Non-pigmented ciliary epithelial cell (primary cell): ENCODE results near the gene ALDH1A3.

Experiments used
- DNase-seq: peaks from one replicate; pipeline ENCODE4 v3.0.0-alpha.2; 2010; ENCODE audit warnings: low read depth

ALDH1A3 gene

DNA sequence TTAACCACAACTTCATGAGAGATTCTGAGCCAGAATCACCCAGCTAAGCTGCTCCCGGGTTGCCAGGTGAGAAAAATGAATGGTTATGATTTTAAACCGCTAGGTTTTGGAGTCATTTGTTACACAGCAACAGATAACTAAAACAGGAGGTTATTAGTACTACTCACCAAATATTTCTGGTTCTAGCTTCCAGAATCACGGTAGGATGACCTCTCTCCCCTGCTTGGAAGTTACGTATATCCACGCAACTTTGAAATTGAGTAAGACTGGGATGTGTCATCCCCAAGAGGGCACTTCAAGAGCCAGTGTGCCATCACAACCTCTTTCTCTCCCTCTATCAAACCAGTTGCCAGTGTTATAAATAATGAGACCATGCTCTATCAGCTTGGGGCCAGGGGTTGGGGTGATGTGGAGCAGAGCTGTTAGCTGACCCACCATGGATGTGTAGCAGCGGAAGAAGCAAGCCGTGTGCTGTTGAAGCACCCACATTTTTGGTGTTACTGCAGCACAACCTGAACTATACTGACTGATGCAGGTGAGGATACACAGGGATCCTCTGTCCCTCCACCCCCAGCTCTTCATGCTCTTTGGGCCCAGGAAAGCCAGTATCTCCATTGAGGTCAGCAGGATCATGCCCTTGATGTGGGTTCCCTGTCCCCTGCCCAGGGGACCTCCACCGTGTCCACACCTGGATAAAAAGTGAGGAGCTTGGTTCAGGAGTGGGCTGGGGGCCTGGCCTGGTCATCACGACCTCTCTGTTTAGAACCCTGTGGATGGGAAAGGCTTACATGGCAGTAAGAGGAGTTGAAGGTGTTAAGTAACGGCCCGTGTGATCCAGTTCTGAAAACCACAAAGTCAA is 19.4 kb upstream of the ALDH1A3 start:
- no peak for DNase-seq

DNA sequence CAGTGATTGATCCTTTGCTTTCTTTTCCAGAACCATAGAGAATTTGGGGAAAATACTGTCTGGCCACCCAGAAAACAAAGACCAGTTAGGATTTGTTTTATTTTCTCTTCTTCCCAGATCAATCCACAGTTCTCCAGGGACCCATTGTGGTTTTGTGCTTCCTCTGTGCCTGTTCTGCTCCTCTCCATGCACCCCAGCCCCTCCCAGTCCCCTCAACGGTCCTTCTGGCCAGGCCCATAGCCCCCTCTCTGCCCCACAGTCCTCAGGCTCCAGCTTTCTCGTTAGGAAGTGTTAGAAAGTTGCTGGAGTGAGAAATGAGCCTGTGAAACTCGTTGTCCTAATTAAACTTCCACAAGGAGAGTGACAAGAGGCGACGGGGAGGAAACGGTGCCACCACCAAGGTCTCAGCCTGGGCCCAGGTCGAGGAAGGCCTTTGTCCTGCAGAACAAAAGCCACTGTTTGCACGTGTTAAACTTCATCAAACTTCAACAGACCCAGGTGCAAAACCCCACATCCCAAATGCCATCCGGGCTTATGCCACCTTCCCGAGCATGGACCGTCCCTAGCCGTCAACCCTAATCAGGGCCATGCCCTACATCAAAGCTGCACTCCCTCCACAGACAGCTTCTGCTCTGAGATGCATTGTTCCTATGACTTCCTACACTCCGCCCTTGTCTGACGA is 18.7 kb upstream of the ALDH1A3 start:
- no peak for DNase-seq

DNA sequence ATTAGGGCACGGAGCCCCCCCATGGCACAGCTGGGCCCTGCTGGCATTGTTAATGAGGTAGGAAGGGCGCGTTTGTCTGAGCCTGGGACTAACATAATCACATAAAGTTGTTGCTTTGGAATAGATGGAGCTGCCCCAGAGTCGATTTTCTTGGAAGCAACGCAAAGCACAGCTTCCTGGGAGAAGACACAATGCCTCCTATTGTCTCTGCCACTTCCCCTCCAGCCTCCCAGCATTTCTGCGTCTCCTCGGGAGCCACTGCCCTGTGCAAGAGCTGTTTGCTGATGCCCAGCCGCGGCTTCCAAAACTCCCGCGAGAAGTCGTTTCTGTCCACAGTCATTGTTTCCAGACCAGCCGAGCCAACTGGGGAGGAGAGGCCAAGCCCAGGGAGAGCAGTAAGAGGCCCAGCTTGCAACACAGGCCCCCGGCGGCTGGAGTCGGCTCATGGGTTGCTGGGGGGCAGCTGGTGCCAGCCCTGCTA is 18.1 kb upstream of the ALDH1A3 start:
- DNase-seq = no peak

DNA sequence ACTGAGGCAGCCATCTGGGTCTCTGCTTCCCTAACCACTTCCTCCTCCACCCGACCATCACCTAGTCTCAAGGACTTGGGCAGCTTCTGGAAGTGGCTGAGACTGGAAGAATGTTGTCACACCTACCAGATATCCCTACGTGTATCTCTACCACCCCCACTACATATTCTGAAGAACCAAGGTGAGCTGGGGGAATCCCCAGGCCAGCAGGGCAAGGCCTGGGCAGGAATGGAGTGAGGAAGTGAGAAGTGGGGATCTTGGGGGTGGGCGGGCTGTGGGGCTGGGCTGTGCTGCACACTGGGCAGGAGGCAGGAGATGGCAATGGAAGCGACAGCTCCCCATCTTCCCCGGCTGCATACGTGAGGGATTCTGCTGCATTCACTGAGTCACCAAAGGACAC is 17.5 kb upstream of the ALDH1A3 start:
- DNase-seq = no peak

DNA sequence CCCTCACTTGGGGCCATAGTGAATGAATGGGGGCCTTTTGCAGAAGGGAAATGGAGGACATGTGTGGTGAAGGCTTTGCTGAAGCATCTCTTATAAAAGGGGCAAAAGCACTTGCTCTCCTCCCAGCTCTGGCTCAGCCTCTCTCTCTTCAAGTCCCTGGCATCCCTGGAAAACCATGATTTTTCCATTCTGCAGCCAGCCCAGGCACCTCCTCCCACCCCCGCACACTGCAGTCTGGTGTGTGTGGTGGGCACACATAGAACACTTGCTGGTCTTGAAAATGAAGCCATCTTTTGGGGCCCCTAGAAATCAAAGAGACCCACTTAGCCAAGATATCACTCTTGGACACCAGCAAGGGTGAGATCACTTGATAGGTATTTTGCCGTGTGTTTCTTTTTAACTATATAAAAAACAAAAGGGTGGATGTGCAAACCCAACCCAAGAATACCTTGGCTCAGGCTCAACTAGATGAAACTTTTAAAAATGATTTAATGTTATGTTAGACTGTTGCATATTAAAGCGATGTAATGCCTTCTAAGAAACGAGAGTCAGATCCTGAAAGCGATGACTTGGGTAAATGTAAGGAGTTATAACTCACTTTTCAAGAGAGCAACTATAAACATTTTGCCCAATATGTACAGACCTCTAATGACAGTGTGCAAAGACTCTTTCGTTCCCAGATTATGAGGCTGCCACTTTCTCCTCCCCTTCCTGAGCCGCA is 16.4 kb upstream of the ALDH1A3 start:
- no peak for DNase-seq

DNA sequence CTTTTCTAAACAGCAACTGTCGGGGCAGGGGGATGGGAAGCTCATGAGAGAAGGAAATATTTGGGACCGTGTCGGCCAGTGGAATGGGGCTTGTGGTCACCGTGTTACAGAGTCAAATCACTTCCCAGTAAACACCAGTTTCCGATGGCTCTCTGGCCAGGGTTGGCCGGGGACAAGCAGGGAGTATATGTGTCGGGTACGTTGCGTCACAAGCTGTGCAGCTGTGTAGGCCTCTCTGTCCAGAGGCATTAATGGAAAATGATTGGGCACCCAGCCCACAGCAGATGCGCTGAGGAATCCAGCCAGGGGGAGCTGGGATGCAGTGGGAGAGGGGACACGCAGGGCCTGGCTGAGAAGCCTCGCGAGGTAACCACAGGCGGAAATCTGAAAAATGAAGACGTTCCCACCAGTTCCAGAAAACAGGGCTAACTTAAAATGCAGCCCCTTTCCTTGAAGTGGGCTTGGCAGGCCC is 15.8 kb upstream of the ALDH1A3 start:
- DNase-seq = peak; percentile 18

DNA sequence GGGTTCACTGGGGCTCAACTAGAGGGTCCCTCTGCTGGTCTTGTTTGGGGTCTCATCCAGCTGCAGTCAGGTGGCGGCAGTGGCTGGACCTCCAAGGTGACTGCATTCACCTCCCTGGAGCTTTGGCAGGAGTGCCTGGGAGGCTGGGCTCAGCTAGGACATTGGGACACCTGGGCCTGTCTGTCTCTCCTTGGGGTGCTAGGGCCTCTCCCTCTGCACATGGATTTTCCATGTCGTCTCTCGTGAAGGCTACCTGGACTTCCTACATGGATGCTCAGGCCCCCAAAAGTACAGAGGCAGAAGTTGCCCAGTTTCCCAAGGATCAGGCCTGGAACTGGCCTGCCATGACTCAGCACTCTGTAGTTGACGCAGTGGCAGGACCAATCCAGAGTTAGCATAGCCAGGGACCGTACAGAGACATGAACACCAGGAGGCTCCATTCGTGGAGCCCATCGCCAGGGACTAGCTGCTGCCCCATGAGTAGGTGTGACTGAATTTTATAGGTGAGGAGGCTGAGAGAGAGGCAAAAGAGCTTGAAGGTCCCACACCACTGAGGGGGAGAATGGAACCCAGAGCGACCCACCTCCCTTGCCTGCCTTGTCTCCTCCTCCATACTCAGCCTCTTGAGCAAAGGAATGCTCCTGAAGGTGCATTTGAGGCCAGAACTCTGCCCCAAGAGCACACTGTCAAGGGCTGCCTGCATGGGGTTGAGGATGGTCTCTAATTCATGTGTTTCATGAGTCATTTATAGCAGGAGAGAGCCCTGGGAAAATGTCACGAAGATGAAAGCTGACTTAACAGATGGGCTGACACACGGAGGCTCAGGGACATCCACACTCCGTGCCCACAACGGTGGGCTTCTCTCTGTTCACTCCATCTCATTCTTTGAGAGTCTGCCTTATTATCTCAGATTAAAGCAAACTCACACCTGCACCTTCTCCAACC is 13.0 kb upstream of the ALDH1A3 start:
- DNase-seq = no peak

DNA sequence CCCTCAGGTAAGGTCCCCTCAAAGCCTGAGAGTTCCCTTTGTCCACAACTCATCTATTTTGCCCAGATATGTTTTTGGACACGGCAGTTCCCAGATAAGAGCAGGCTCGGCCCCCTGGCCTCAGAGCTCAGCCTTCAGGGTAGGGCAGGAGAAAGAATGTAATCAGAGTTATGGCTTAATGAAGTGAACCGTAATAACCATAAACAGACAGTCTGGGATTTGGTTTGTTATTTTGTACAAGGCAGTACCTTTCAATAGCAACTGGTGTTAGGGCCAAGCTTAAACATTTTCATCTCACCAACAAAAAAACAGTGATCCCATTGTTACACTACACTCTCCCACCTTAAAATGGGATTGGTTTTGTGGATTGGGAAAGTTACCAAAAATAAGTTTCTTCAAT is 12.2 kb upstream of the ALDH1A3 start:
- no peak for DNase-seq

DNA sequence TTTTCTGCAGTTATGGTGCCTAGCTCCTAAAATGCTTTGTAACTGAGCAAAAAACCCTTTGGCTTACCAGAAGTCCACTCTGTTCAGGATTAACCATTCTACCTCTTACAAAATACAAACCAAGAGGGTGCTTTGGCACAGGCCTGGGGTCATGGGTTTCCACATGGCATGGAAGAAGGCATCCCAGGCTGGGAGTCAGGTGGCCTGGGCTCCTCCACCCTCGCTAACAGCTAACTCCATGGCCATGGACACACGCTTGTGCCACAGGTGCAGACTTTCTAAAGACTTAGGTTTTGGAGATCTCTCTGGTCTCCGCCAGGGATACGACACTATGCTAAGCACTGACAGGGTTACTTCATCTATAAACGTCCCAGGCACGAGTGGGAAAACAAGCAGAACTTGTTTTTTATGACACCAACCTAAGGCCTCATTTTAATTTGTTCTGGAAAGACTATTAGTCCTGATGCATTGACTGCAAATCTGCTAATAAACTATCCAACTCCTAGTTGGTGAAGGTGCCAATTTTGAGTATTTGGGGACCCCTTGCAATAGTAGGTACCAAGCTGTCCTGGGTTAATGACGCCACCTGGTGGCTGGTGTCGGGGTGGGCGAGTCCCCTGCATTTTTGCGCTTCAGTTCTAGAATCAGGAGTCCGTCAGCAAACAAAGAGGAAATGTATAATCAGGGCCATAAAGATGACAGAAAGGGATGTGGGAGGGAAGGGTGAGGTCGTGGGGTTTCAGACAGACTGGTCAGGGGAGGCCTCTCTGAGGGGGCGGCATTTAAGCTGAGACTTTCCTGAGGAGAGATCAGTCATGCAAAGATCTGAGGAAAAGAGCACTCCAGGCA is 10.3 kb upstream of the ALDH1A3 start:
- DNase-seq = no peak

DNA sequence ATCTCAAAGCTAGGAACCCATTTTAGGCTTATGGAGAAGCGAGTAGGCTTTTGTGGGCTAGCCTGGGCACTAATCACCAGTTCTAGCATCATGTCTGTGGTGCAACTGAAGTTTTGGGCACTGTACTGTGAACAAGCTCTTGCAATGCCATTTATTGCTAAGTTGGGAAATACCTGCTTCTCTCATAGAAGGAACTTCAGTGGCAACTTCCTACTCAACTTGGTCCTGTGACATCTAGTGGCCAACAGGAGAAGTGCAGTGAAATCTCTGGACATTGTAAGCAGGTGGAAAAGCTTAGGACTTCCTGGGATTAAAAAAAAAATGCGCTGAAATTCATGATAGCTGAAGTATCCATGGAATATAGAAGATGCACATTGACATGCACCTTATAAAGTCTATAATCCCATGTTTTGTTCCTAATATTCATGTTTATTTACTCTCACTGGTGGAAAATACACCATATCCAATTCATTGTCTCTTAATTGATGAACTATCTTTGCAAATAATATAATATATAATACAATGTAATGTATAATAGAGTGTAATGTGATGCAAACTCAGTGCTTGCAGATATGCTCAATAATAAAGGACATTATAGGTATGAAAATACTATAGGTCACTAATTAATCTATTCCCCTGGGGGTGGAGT is 6.5 kb upstream of the ALDH1A3 start:
- peak; percentile 65 for DNase-seq

DNA sequence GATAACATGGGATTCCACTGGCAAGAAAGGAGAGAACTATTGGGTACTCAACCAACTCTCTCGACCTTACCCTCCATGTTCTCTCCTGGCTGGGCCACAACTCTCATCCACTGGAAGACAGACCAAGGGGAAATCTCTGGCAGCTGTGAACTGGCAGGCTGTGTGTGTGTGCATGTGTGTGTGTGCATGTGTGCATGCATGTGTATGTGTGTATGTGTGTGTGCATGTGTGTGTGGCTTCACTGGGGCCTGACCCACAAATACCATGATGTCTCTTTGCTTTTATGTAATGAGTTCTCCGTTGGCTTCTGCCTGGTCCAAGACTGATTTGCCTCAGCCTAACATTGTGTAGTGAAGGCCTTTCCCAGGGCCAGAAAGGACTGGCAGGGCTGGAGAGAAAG is 4.1 kb upstream of the ALDH1A3 start:
- no peak for DNase-seq

DNA sequence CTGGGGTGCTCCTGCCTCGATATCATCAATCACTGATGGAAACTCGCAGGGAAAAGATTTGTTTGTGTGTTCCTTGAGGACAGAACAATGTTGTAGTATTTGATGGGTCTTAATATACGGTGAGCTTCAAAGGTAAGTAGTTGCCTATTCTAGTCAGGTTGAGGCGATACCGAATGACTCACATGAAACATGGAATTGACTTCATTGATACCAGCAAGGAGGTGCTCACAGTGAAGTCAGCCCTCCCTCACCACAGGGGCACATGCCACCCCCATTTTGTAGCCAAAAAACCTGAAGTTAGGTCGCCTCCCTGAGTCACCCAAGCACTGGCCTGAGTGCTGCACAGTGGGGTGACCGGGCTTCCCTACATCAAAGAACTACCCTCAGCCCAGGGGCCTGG is 3.7 kb upstream of the ALDH1A3 start:
- DNase-seq = no peak

DNA sequence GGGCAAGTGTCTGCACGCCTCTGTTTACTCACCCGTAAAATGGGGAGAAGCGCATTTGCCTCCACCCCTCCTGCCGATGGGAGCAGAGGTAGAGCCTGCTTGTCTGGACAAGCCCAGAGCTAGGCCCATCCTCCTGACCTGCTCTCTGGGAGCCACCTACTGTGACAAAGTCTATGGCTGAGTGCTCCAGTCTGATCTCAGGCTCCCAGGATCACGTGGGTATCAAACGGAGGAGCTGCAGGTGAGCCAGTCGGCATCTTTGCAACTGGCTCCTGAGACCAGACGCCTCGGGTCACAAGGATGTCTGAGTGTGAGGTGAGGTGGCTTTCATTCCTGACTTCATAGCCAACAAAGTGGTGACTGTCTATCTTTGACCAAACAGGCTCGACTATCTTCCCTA is 2.1 kb upstream of the ALDH1A3 start:
- no peak for DNase-seq

DNA sequence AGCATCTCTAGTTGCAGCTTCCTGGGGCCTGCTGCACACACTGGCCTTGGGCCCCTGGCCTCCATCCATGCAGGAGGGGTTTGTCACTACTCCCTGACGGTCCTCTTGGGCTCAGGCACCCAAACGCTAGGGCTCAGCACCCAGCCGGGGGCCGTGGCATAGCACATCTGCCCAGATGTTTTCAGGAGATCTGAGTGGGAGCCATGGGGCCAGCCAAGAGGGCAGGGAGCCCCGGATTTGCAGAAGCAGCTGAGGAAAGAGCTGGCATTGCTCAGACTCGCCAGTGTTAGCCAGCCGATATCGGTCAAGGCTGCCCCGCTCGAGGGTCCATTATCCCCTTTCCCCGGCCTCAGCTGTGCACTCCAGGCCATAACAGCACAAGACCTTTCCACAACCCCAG is 1.5 kb upstream of the ALDH1A3 start:
- no peak for DNase-seq

DNA sequence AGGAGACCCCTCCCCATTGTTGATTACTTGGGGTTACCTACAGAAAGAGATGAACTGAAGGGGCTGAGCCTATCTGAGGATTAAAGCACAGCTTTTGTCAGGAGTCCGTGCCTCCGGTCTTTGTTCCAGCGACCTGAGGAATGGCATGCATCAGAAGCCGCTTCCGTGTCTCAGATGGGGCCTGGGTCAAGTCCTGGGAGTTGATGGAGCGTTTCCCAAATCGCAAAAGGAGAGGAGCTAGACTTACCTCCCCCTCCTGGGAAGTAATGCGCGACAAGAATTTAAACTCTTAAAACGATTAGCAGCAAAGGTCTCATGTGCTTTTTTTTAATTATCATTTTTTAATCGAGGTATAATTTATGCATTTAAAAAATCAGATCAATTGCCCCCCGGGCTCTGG is 983 bp upstream of the ALDH1A3 start:
- DNase-seq = no peak

DNA sequence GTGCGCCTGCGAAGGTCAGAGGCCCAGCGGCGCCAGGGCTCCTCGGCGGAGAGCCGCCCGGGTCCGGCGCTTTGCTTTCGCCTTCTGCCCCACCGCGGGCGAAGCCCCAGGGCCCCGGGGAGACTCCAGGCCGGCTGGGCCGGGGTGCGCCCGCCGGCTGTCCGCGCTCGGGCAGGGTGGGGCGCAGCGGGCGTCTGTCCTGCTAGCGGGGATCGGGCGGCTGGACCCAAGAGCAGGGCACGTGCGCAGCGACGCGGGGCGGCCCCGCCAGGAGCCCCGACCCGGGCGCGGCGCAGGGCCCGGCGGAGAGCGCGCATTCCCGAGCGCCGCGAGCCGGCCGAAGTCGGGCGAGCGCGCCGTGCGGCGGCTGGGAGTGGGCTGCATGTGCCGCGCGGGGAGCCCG is 569 bp upstream of the ALDH1A3 start:
- DNase-seq = no peak

DNA sequence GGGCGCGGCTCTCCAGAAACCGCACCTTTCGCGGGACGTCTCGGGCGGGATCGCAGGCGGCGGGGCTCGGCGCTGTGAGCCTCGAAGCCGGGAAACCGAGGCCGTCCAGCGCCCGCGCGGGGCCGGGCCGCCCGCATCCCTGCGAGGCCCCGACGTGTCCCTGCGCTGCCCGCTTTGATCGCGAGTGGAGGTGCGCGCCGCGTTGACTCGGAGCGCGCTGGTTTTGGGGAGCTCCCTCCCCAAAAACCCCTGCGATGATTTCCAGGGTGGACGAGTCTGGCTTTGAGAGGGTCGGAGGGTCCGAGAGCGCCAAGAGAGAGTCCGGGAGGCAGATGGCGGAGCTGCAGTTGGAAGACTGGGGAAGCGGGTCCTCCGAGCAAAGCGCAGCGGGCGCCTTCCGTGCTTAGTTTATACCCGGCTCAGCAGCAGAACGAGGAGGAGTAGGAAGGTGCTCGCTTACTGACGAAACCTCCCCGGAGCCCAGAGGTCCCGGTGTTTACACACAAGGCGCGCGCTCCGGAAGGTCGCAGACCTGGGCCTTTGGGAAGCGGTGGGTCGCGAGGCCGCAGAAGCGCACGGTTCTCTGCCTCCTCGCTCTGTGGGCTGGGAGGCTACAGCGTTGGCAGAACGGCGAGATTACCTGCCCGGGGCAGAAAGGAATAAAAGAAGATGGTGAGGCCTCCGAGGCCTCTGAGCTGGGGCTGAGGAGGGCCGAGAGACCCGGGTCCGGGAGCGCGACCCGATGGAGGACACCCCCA is 687 bp downstream of the ALDH1A3 start:
- no peak for DNase-seq

DNA sequence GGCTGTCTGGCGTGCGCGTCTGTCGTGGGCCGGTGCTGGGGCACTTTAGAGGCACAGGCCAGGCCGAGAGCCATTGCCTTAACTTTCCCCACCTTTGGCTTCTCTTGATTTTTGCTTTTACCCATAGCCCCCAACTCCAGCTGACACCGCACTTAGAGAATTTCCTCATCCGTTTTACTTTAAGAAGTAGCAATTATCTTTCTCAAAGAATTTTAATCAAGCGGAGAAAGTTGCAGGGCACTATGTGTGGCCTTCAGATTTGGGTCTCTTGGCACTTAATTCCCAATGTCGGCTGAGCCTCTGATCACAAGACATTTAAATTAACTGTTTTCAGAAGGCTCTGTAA is 1.2 kb downstream of the ALDH1A3 start:
- no peak for DNase-seq

DNA sequence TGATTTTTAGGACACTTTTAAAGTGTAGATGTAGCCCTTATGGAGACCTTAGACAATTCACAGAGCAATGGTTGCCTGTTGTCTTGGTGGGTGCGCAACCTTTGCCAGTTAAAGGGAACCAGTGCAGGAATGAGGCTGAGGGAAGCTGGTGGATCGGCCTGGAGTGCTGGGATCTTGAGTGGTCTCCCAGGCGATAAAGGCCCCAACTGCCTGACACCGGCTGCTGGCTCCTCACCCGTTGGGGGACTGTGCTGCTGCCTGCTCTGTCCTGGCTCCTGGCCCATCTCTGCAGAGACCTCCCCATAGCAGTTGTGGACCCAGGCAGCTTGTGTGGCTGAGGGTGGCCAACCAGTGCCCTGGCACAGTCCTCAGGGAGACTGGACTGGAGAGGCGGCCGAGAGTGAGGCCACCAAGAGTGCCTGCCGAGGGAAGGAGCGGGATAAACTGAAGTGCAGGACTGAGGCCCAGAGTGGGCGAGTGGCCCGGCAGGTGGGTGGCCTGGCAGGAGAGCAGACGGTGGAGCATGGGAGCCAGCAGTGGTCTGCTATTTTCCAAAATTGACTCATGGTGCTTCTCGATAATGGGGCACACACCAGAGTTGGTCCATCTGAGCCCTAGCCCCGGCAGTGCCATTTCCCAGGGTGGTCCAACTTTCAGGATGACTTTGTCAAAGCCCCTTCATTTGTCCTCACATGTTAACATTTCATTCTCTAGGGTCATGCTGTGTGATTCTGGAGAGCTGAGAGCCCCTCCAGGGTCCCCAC is 2.1 kb downstream of the ALDH1A3 start:
- DNase-seq = no peak
